Epithelial cell of proximal tubule (primary cell): ENCODE results near the gene CACFD1. TPM values are rescaled to one million over a fixed set of nuclear protein-coding genes. Genes with fewer than 3 reads are reported as not detected.

ENCODE experiments used
- DNase-seq: peaks from one replicate; pipeline ENCODE4 v3.0.0-alpha.2; 2011; ENCODE audit warnings: low read depth
- H3K4me3 ChIP-seq: 2 replicates; pipeline ENCODE4 v1.5.1; 2011; ENCODE audit warnings: low read depth, mild to moderate bottlenecking, low read length
- CTCF ChIP-seq: conservative IDR thresholded peaks from 2 replicates; pipeline ENCODE4 v1.5.1; 2012; ENCODE audit warnings: low read depth, mild to moderate bottlenecking, low read length
- total RNA-seq: library from RNA; depleted of rRNA; stranded (reverse); fragments of >200 nt; gene quantifications from 2 replicates; pipeline ENCODE4 v1.2.3, GENCODE V29; 2015

Gene CACFD1
- total RNA-seq, 1 donor from 2014 or later, result 11.0 TPM

GRCh38 chr9:133452562-133452961 is 7.2 kb upstream of the CACFD1 start:
- H3K4me3 ChIP-seq, result no peak overlapping the region
- no peak for TF ChIP-seq CTCF
- DNase-seq, result no peak

- no peak for TF ChIP-seq CTCF
- H3K4me3 ChIP-seq, result no peak overlapping the region
- DNase-seq, result no peak
Observed at GRCh38 chr9:133453651-133454050, 6.1 kb upstream of the CACFD1 start.

GRCh38 chr9:133454325-133454724 is 5.5 kb upstream of the CACFD1 start:
- no peak for TF ChIP-seq CTCF
- no peak overlapping the region for H3K4me3 ChIP-seq
- DNase-seq, result no peak

GRCh38 chr9:133454943-133455673 is 4.7 kb upstream of the CACFD1 start:
- TF ChIP-seq CTCF, result no peak

GRCh38 chr9:133455936-133456335 is 3.8 kb upstream of the CACFD1 start:
- H3K4me3 ChIP-seq, result no peak overlapping the region
- DNase-seq, result no peak
- no peak for TF ChIP-seq CTCF

More at GRCh38 chr9:133454943-133455673, 4.7 kb upstream of the CACFD1 start:
- no peak for DNase-seq
- no peak overlapping the region for H3K4me3 ChIP-seq

- no peak for TF ChIP-seq CTCF
- no peak overlapping the region for H3K4me3 ChIP-seq
- no peak for DNase-seq
Observed at GRCh38 chr9:133456409-133456808, 3.4 kb upstream of the CACFD1 start.

- no peak overlapping the region for H3K4me3 ChIP-seq
- DNase-seq, result no peak
- TF ChIP-seq CTCF, result no peak
Observed at GRCh38 chr9:133457233-133457632, 2.5 kb upstream of the CACFD1 start.
